ENCODE data around the gene ERC1.

ERC1 gene

GRCh38 chr12:1488908-1489381, 497.9 kb downstream of the ERC1 start:
- no peak for DNase-seq (ENCODE audit: low read depth)

DNA sequence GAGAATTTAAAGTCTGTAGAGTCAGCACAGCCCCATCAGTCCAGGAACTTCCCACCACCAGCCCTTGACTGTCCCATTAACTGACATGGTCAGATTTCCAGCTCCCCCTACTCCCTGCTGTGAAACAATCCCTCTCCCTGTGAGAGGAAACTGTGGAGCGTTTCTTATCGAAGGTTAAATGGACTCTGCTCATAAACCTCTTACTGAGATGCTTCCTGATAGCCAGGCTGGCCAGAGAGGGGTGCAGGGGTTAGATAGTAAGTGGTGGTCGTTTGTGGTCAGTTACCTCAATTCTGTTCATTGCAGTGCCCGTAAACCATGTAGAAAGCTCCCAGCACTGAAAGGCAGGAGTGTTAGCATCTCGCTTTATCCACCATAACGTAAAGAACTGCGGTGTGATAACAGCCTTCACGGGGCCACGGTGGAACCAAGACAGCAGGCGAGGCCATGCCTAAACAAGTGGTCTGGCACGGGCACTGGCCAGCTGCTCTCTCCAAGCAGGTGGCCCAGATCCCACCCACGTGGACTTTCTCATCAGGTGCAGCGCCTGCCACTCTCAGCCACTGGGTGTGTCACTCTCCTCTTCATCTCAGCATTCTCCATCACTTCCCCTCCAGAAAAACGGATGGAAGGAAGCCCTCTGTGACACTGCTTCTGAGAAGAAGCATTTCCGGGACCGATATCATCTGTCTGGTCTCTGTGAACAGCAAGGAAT, 501.1 kb downstream of the ERC1 start:
- no peak for DNase-seq (ENCODE audit: low read depth)

DNA sequence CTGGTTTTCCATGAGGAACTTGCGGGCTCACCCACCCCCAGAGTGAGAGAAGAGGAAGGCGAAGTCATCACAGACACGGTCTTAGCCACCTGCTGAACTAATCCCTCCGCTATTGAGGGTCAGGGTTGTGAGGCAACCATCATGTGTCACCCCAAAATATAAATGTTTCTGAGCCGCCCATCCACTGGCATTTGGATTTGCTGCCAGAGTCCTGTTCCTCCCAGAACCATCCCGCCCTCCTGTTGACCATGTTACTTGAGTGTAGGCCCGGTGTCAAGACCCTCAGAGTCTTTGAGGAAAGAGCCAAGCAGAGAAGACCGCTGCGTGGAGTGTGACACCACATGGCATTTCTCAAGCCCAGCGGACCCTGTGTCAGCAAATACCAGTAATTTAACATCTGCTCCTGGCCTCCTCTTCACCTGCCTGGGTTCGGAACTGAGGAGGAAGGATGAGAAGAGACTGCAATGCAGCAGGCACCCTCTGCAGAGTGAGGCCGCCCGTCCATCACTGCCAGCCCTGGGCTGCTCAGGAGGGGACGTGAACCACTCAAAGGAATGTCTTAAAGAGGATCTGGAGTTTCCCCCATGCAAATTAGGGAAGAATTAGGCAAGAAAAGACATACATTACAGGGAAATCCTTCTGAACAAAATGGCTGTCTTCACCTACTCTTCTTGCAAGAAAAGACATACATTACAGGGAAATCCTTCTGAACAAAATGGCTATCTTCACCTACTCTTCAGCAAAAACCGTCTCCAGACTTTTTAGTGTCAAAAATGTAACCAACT, 502.9 kb downstream of the ERC1 start:
- no peak for DNase-seq (ENCODE audit: low read depth)

- DNase-seq (ENCODE audit: low read depth): no peak
These were observed 503.8 kb downstream of the ERC1 start for GRCh38 chr12:1494856-1495255.

DNA sequence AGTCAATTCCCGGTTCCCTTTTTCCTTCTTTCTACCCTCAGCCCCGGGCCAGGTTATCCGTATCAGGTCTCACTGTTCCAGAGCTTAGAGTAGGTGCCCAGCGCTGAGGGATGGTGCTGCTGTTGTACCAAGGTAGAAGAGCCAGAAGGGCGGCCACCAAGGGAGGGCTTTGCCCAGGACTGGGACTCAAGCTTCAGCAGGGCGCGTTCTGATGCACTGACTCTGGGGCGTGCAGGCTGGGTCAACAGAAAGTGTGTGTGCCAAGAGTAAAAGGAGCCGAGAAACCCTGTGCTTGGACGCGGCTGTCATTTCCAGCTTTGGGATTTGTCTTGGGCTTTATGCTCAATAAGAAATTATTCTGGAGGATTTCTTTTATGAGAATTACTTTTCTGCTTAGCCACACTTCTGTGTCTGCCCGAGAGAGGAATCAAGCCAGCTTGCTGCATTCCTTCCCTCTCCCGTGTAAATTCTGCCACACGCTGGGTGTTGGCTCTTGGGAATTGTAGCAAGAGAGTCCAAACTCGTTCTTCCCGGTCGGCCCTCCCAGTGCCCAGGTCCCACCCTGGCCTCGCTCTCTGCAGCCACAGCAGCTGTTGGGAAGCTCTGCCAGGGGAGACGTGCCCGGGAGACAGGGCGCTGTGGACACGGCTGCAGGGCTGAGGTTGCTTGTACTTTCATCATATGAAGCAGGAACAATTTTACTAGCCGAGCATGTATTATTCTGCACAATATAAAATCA, 505.3 kb downstream of the ERC1 start:
- DNase-seq (ENCODE audit: low read depth): no peak

- no peak for DNase-seq (ENCODE audit: low read depth)
These were observed 506.1 kb downstream of the ERC1 start for GRCh38 chr12:1497161-1497560.

GRCh38 chr12:1498199-1498740, 507.2 kb downstream of the ERC1 start:
- no peak for DNase-seq (ENCODE audit: low read depth)

GRCh38 chr12:1499351-1499750, 508.3 kb downstream of the ERC1 start:
- DNase-seq (ENCODE audit: low read depth): no peak

DNA sequence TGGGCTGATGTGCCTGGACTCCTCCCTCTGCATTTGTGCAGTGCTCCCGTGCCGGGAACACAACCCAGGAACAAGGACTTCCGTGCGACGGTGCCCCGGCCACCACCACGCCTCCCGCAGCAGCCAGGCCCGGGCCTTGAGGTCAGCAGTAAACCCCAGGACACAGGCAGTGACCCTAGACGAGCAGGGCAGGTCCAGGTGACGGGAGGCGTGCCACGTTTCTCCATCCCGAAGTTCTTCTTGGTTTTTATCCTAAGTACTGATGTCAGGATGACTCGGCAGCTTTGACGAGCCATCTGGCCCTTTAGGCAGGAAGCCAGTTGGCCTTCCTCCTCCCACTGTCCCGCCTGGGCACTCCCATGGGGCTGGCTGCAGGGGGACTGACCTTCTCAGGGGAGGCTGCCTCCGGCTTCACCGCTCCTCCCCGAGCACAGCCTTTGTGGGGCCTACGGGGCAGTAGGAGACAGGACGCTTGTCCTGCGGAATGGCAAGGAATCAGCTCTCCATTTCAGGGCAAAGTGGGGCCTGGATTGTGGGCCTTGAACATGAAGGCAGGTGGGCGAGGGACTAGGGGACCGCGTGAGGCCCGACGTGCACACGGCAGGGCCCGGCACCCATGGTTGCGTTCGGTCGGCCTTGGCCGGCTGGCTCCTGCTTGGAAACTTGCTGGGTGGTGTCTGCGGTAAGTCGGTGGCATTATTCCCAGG, 509.2 kb downstream of the ERC1 start:
- no peak for DNase-seq (ENCODE audit: low read depth)

DNA sequence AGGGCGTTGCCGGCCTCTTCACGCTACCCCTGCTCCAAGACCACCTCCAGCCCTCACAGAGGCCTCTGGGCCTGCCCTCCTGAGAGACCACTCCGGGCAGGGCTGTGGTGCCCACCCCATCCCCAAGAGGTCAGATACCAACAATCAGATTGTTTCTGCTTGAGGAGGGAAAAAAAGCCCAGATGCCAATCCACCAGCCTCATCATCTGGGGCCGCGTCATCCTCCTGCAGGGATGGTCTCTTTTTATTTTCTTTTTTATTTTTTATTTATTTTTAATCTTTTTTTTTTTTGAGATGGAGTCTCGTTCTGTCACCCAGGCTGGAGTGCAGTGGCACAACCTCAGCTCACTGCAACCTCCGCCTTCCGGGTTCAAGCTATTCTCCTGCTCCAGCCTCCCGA, 510.0 kb downstream of the ERC1 start:
- DNase-seq (ENCODE audit: low read depth): no peak

DNA sequence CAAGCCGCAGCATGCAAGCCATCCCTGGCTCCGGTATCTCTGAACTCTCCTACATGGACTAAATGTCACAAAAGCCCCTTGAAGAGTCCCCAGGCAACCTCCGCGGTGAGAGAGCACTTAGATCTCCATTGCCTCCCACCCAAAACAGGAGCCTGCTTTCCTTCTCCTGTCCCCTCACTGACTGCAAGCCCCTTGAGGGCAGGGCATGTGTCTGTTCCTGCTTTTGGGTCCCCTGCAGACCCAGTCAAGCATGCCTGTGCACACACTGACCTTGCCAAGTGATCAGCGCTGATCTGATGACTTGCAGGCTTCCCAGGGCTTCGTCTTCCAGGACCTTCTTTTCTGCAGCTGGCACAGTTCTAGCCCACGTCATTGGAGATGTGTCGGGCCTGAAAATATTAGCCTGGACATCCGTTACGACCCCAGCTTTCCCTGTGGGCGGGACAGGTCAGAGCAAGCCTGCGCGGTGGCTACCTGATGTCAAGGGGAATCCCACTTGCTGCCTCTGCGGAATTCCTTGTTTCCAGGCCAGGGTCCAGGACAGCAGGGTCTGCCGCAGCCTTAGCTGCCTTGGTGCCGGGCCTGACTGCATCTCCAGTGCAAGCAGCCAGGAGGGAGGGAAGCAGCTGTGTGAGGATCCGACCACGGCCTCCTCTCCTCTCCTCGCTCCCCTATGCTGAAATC, 510.8 kb downstream of the ERC1 start:
- DNase-seq (ENCODE audit: low read depth): no peak

DNA sequence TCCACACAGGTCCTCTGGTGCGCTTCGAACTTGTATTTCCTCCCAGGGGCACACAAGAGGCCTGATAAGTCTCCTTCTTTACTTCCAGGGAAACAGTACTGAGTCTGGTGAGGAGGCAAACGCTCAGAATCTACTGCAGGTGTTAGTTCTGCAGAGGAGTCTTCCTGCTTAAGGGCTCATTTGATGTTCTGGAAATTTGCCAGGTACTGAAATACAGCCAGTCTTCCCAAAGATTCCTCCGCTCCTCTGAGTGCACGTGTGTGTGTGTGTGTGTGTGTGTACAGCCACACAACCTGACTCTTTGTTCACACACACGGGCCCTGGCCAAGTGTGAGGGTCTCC, 511.3 kb downstream of the ERC1 start:
- no peak for DNase-seq (ENCODE audit: low read depth)

GRCh38 chr12:1502831-1503230, 511.8 kb downstream of the ERC1 start:
- no peak for DNase-seq (ENCODE audit: low read depth)

- DNase-seq (ENCODE audit: low read depth): no peak
These were observed 512.3 kb downstream of the ERC1 start for GRCh38 chr12:1503281-1503711.

- no peak for DNase-seq (ENCODE audit: low read depth)
These were observed 513.4 kb downstream of the ERC1 start for GRCh38 chr12:1504304-1504894.

DNA sequence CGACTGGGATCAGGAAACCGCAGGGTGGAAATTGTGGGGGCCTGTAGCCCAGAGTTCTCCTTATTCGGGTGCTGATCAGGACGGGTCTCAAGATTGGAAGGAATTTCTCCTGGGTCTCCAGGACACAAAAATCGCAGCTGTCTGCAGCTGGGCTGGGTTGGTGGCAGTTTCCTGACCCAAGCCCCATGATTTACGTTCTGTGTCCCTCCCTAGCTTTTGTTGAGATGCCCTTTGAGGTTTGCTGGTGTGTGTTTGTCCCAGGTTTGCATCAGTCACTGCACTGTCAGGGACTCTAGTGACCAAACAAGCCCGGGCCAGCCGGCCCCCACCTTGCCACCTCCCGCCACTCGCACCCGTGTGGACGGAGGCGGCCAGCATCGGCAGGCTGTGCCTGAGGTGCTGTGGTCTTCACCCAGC, 513.9 kb downstream of the ERC1 start:
- no peak for DNase-seq (ENCODE audit: low read depth)

DNA sequence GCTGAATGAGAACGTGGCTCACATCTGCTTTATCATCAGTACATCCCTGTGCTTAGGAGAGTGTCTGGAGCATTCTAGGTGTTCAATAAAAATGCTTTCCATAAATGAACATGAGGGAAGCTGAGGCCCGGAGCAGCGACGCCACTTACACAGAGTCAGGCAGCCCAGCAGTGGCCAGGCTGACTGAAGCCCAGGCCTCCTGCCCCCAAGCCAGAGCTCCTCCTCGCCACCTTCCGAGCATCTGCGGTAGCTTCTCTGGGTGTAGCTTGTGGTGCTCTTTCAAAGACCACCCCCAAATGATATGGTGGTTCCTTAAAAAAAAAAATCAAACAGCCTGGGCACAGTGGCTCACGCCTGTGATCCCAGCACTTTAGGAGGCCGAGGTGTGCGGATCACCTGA, 514.6 kb downstream of the ERC1 start:
- no peak for DNase-seq (ENCODE audit: low read depth)

- no peak for DNase-seq (ENCODE audit: low read depth)
These were observed 516.3 kb downstream of the ERC1 start for GRCh38 chr12:1507308-1507707.

DNA sequence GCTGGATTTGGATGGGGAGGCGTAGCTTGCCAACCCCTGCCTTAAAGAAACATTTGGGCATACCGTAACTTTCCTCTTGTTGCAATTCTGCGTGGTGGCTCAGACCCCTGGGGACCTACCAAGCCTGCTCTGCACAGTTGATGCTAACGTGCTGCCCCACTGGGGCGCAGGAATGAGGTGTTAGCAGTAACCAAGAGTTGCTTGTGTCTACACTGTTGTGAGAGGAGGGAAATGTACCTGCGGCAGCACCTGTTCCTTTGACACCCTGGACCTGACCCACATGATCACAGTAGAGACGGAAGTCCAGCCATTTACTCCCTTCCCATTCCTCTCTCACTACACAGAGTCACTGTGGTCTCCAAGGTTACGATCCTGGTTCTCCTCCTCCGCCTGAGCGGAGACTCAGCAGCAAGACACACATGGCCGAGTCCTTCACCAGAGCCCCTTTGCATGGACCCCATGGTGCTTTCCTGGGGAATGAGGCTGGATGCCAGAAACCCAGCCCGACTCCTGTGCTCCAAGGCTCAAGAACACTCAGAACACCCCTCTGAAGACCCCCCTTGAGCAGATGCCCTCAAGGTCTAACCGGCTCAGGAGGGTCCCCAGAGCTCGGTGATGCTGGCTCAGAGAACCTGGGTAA, 518.5 kb downstream of the ERC1 start:
- DNase-seq (ENCODE audit: low read depth): no peak

DNA sequence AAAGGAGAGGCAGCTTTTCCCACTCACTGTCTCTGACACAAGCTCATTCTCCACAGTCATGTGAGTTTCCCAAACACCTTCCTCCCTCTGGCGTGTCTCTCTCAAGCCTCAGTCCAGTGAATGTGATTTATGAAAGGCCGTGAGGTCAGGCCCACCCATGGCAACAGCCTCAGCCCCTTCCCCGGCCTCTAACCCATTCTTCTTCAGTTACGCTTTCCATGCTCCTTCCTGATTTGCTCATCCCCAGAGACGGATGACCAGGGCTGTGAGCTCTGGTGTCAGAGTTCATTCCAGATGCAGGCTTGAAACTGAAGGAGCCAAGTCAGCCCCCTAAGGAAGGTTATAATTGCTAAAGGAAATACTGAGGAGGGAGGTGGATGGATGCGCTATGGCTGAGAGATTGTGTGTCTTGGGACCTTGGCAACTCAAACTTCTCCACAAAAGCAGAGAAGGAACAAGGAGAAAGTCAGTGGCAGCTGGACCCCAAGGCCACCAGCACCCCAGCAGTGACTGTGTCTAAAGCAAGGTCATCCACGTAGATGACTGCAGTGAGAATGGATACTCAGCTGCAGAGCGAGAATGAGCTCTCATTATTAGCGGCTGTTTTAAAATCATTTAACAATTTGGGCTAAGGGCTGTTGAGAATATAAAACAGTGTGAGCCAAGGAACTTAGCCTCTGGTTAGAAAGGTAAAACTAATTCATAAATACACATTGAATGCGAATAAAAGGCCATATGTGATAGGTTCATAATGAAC, 519.2 kb downstream of the ERC1 start:
- DNase-seq (ENCODE audit: low read depth): no peak

Data from activated T-helper 9 cell treated with anti-CD3 and anti-CD28 coated beads, Interleukin-2, amount 50 U/mL, for 16 hours (primary cell).